GM13976 (cell line): Measurements from ENCODE around the gene THUMPD2.

Source experiments
- DNase-seq: peaks from one replicate; pipeline ENCODE4 v3.0.0; 2012; ENCODE audit warnings: low spot score
- in situ Hi-C: fragments of 300-500 bp; cut with MboI; formaldehyde crosslinking; loops from one replicate; pipeline ENCODE4 v1.12.0; 2022; ENCODE audit warnings: low sequenced_read_pairs, mixed read lengths, inconsistent platforms; ENCODE audit not compliant: unreplicated experiment
- TF ChIP-seq, protein P1 (sequence below): IDR thresholded peaks from 2 replicates; pipeline ENCODE4 v1.5.1; 2012; ENCODE audit warnings: borderline replicate concordance, mild to moderate bottlenecking; ENCODE audit not compliant: insufficient read depth; ENCODE audit errors: extremely low read depth, missing control alignments, control extremely low read depth

Gene THUMPD2

DNA sequence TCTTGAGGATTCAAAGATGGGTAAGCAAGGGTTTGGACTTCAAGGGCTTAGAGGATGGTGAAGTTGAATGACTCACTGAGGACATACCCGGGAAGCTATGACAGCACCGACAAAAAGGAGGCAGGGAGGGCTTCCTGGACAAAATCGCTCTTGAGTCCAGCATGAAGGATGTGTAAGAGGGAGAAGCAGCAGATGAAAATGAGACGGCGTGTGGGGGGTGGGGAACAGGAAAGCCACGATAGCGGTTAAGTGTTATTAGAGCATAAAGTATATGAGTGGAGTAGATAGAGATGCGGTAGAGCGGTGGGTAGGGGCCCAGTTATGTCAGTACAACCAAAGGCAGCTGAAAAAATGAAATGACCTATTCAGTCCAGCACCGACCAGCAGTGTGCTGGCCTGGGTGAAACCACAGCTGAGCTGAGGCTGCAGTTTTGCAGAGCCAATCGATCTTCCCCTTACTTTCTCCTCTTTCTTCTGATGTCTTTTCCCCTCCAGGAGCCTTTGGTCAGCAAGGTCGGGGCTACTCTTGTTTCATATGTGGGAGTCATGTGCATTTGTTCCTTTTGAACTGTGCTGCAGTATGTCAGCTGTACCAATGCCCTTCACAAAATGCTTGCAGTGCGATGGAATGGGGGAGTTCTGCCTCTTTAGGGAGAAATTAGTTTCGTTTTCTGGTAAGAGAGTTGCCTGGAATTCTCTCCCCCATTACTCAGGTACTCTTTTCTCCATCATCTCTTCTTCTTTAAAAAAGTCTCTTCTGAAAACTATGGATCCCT, 2.0 kb upstream of the THUMPD2 start:
- TF ChIP-seq, protein P1, sequence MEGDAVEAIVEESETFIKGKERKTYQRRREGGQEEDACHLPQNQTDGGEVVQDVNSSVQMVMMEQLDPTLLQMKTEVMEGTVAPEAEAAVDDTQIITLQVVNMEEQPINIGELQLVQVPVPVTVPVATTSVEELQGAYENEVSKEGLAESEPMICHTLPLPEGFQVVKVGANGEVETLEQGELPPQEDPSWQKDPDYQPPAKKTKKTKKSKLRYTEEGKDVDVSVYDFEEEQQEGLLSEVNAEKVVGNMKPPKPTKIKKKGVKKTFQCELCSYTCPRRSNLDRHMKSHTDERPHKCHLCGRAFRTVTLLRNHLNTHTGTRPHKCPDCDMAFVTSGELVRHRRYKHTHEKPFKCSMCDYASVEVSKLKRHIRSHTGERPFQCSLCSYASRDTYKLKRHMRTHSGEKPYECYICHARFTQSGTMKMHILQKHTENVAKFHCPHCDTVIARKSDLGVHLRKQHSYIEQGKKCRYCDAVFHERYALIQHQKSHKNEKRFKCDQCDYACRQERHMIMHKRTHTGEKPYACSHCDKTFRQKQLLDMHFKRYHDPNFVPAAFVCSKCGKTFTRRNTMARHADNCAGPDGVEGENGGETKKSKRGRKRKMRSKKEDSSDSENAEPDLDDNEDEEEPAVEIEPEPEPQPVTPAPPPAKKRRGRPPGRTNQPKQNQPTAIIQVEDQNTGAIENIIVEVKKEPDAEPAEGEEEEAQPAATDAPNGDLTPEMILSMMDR: no peak
- no peak for DNase-seq
- in situ Hi-C loops: no loop called here

DNA sequence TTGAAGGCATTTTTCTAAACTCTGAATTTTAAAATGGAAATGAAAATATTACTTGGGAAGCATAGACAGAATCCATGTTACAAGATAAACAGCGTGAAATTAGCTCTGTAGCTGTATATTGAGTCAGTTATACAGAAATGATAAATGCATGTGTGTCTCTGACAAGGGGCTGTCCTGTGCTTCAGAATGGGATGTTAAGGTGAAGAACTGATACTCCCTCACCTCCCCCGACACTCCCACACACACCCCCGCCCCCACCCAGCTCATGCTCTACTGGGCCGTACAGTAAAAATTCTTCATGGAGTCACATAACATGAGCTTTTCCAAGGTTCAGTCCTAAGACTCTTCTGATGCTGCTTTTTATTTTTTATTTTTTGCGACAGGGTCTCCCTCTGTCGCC, 869 bp upstream of the THUMPD2 start:
- TF ChIP-seq, protein P1: no peak
- in situ Hi-C loops: no loop called here
- no peak for DNase-seq

DNA sequence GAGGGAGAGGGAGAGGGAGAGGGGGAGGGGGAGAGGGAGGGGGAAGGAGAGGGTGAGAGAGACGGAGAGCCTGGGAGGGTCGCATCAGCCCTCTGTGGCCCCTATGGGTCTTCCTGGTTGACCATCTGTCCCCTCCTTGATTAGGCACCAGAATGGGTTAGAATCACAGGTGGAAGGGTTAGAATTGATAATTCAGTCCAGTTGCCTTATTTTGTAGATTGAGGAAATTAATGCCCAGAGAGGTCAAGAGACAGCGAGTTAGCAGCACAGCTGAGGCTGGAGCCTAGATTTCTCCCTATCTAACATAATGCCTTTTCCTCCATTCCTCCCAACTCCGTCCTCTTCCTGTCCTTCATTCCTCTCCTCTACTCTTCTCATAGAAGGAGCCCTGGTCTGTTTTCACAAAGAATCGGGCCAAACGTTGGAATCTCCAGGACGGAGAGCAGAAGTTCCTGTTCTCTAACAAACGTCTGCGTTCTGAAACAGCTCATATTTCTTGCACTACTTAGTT, 338 bp upstream of the THUMPD2 start:
- DNase-seq: no peak
- in situ Hi-C loops: no loop called here
- TF ChIP-seq, protein P1: no peak

DNA sequence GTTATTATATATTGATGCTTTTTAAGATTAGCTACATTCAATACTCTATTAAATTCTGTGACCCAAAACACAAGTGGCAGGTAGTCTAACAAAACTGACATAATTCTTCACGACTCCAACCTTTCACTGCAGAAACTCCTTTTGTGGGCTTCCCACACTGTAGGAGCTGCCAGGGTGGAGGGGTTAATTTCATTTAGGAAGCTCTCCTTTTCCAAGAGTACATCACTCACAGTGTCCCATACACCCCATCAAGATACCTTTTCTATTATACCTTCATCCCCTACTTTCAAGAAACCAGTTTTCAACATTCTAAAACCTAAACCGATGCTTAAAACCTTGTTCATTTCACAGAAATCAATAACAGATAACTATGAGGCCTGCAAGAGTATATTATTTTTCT, 825 bp downstream of the THUMPD2 start:
- no peak for DNase-seq
- TF ChIP-seq, protein P1: no peak
- in situ Hi-C loops: no loop called here

DNA sequence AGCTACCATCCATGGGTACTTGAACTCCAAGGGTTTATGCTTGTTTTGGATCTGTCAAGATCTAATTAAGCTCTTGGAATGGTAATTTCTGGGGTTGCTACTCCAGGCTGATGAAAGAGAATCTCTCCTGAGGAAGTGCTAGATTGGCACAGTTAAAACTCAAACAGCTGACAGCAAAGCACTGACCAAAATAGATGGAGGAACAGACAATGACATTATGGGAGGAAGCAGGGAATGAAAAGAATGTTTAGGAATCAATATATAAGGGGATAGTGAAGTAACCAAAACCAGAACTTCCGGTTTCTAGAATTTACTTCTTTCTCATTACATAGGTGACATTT, 6.3 kb downstream of the THUMPD2 start:
- DNase-seq: no peak
- in situ Hi-C loops: no loop called here
- TF ChIP-seq, protein P1: no peak

DNA sequence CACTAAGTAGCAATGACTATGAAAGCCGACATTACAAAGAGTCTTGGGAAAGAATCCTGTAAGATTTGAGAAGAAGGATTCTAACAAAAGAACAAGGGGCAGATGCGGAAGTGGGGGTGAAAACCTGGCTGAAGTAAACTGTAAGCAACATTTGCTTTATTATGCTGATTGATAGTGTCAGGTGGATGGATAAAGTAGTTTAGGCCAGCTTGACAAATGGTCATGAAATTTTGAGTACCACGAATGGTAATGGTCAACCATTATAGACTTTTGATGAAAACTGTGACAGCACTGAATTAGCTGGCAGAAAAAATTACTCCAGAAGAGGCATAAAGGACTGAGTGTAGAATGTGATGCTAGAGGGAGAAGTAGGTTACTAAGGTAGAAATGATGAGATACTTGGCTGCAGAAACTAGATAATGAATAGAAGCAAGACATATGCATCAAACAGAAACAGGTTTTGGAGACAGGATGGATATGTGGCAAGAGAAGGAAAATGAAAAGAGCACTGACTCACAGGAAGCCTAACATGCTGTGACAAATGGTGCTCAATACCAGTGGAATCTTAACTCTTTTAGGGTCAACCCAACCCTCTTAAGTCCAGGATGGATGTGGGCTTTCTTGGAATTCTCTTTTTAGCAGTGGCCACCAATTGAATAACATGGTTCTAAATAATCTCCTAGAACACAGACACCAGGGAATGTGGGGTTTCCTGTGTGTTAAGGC, 6.8 kb downstream of the THUMPD2 start:
- no peak for DNase-seq
- in situ Hi-C loops: no loop called here
- TF ChIP-seq, protein P1: no peak
